Neuronal stem cell (in vitro differentiated cells): ENCODE results near the gene POLR3B.

Experiments
- DNase-seq: peaks from one replicate; pipeline ENCODE4 v3.0.0-alpha.2; 2013; ENCODE audit warnings: low spot score
- H2AFZ ChIP-seq: one replicate; pipeline ENCODE4 v1.6.1; 2013; ENCODE audit warnings: mild to moderate bottlenecking, low read length, inconsistent platforms
- H2AK5ac ChIP-seq: 2 replicates; pipeline ENCODE4 v1.6.1; 2013; ENCODE audit warnings: low read depth, mild to moderate bottlenecking, inconsistent platforms, low read length, moderate library complexity, mixed read lengths
- H2BK120ac ChIP-seq: 2 replicates; pipeline ENCODE4 v1.6.1; 2013; ENCODE audit warnings: low read depth, mild to moderate bottlenecking, inconsistent platforms, low read length, moderate library complexity, mixed read lengths
- H2BK12ac ChIP-seq: one replicate; pipeline ENCODE4 v1.6.1; 2013; ENCODE audit warnings: low read length, inconsistent platforms
- H2BK15ac ChIP-seq: 2 replicates; pipeline ENCODE4 v1.6.1; 2013; ENCODE audit warnings: mild to moderate bottlenecking, low read length, inconsistent platforms, mixed read lengths
- H2BK5ac ChIP-seq: one replicate; pipeline ENCODE4 v1.6.1; 2013; ENCODE audit warnings: inconsistent platforms, mild to moderate bottlenecking, low read length, moderate library complexity
- H3K14ac ChIP-seq: one replicate; pipeline ENCODE4 v1.6.1; 2013; ENCODE audit warnings: low read length, inconsistent platforms
- H3K18ac ChIP-seq: 2 replicates; pipeline ENCODE4 v1.6.1; 2013; ENCODE audit warnings: low read length, inconsistent platforms
- H3K23ac ChIP-seq: 2 replicates; pipeline ENCODE4 v1.6.1; 2013; ENCODE audit warnings: low read depth, mild to moderate bottlenecking, mixed read lengths, low read length, inconsistent platforms; ENCODE audit not compliant: poor library complexity
- H3K27ac ChIP-seq: replicated peaks from 3 replicates; pipeline ENCODE4 v1.5.1; 2013; ENCODE audit warnings: low read length, inconsistent platforms
- H3K27me3 ChIP-seq, 3 experiments: 2 replicates each; pipeline ENCODE4 v1.6.1; 2013; ENCODE audit warnings: low read length in 3 of 3, mild to moderate bottlenecking in 2 of 3, inconsistent platforms in 1 of 3, low read depth in 1 of 3, mixed read lengths in 1 of 3, moderate library complexity in 1 of 3; ENCODE audit not compliant: control insufficient read depth in 3 of 3, insufficient read depth in 3 of 3
- H3K36me3 ChIP-seq, 2 donors: replicated peaks in 1 of 2; 2 replicates each; pipeline ENCODE4 v1.6.1; 2013; ENCODE audit warnings: low read length in 2 of 2; ENCODE audit not compliant: control insufficient read depth in 2 of 2, insufficient read depth in 2 of 2
- H3K4ac ChIP-seq: 2 replicates; pipeline ENCODE4 v1.6.1; 2013; ENCODE audit warnings: inconsistent platforms, mild to moderate bottlenecking, low read length, moderate library complexity
- H3K4me1 ChIP-seq, 2 donors: 1 replicate in 1 of 2; 2 replicates in 1 of 2; pipeline ENCODE4 v1.6.1; 2013; ENCODE audit warnings: low read length in 2 of 2, low read depth in 1 of 2; ENCODE audit not compliant: control insufficient read depth in 2 of 2, insufficient read depth in 1 of 2
- H3K4me2 ChIP-seq: one replicate; pipeline ENCODE4 v1.6.1; 2013; ENCODE audit warnings: mild to moderate bottlenecking, low read length, inconsistent platforms; ENCODE audit not compliant: insufficient read depth, poor library complexity, severe bottlenecking
- H3K4me3 ChIP-seq, 2 donors: 2 replicates each; pipeline ENCODE4 v1.5.1; 2013; ENCODE audit warnings: low read length in 2 of 2, mild to moderate bottlenecking in 2 of 2, inconsistent platforms in 1 of 2, moderate library complexity in 1 of 2
- H3K79me1 ChIP-seq: one replicate; pipeline ENCODE4 v1.6.1; 2013; ENCODE audit warnings: low read depth, mild to moderate bottlenecking, inconsistent platforms, low read length, moderate library complexity
- H3K9ac ChIP-seq: one replicate; pipeline ENCODE4 v1.6.1; 2013; ENCODE audit warnings: mild to moderate bottlenecking, low read depth, low read length, inconsistent platforms; ENCODE audit not compliant: poor library complexity
- H3K9me3 ChIP-seq, 2 donors: replicated peaks in 1 of 2; 2 replicates each; pipeline versions ENCODE3 to v1.6.1; 2013; ENCODE audit warnings: low read length in 2 of 2, mild to moderate bottlenecking in 2 of 2, inconsistent platforms in 1 of 2, low read depth in 1 of 2, mixed read lengths in 1 of 2, moderate library complexity in 1 of 2; ENCODE audit not compliant: control insufficient read depth in 2 of 2, insufficient read depth in 1 of 2
- H4K8ac ChIP-seq: one replicate; pipeline ENCODE4 v1.6.1; 2013; ENCODE audit warnings: low read depth, mild to moderate bottlenecking, inconsistent platforms, low read length, moderate library complexity
- H4K91ac ChIP-seq: one replicate; pipeline ENCODE4 v1.6.1; 2013; ENCODE audit warnings: low read length, low read depth, mild to moderate bottlenecking, inconsistent platforms; ENCODE audit not compliant: poor library complexity
- WGBS, 2 donors: extraction: QIAGEN DNeasy Blood & Tissue Kit; methylation state at CpG; one replicate each; pipeline ENCODE4 v1.1.7; 2013; ENCODE audit warnings: missing lambda C conversion rate in 2 of 2, mixed read lengths in 1 of 2; ENCODE audit not compliant: insufficient read length in 2 of 2, insufficient replicate concordance in 1 of 2; ENCODE audit errors: extremely low coverage in 2 of 2; 5-methylcytosine and 5-hydroxymethylcytosine counted together

POLR3B gene

GRCh38 chr12:106493531-106493930 is 136.0 kb downstream of the POLR3B start:
- no peak overlapping the region for H2BK120ac ChIP-seq
- peak; percentile 15 for DNase-seq
- WGBS, 2 donors = no CpG with 5 or more reads among the region's 4 CpGs
- peaks cover 0 to 17% of the 10 kb centered on the region in 2 donors for H3K36me3 ChIP-seq
- H3K4me3 ChIP-seq = no peak overlapping the region
- H4K91ac ChIP-seq = no peak overlapping the region
- H3K4me2 ChIP-seq = no peak overlapping the region
- H3K4me1 ChIP-seq = peaks cover 9 to 28% of the 10 kb centered on the region in 2 donors
- no peaks in the 10 kb centered on the region for H3K79me1 ChIP-seq
- H3K9me3 ChIP-seq = no peaks in the 10 kb centered on the region
- H4K8ac ChIP-seq = no peak overlapping the region
- no peak overlapping the region for H3K14ac ChIP-seq
- H3K9ac ChIP-seq = no peak overlapping the region
- H2AK5ac ChIP-seq = no peak overlapping the region
- no peak overlapping the region for H3K23ac ChIP-seq
- H2BK15ac ChIP-seq = no peak overlapping the region
- H2AFZ ChIP-seq = no peak overlapping the region
- no peak overlapping the region for H3K27ac ChIP-seq
- H3K27me3 ChIP-seq = no peaks in the 10 kb centered on the region
- no peak overlapping the region for H2BK12ac ChIP-seq
- H3K4ac ChIP-seq = no peak overlapping the region
- H3K18ac ChIP-seq = no peak overlapping the region
- H2BK5ac ChIP-seq = no peak overlapping the region

GRCh38 chr12:106495354-106495965 is 137.9 kb downstream of the POLR3B start:
- H3K27ac ChIP-seq = no peak overlapping the region
- no peak overlapping the region for H2BK15ac ChIP-seq
- peak overlapping the region; percentile 9 for H3K9ac ChIP-seq
- no peak overlapping the region for H2BK12ac ChIP-seq
- H2AFZ ChIP-seq = no peak overlapping the region
- no peak overlapping the region for H4K91ac ChIP-seq
- no peak overlapping the region for H4K8ac ChIP-seq
- H2BK5ac ChIP-seq = no peak overlapping the region
- whole genome bisulfite sequencing, 2 donors = no CpG with 5 or more reads among the region's 5 CpGs
- no peak overlapping the region for H3K4me3 ChIP-seq
- H3K23ac ChIP-seq = no peak overlapping the region
- no peak overlapping the region for H3K4ac ChIP-seq
- peak overlapping the region; percentile 29 for H3K18ac ChIP-seq
- H3K14ac ChIP-seq = no peak overlapping the region
- no peak overlapping the region for H2AK5ac ChIP-seq
- H3K79me1 ChIP-seq = no peaks in the 10 kb centered on the region
- H3K9me3 ChIP-seq = no peaks in the 10 kb centered on the region
- no peak for DNase-seq
- H3K27me3 ChIP-seq = no peaks in the 10 kb centered on the region
- H3K4me2 ChIP-seq = no peak overlapping the region
- peaks cover 6 to 27% of the 10 kb centered on the region in 2 donors for H3K4me1 ChIP-seq
- H3K36me3 ChIP-seq = peaks cover 0 to 27% of the 10 kb centered on the region in 2 donors
- no peak overlapping the region for H2BK120ac ChIP-seq

- no peaks in the 10 kb centered on the region for H3K27me3 ChIP-seq
- no peak overlapping the region for H4K8ac ChIP-seq
- no peak overlapping the region for H3K4me3 ChIP-seq
- H3K23ac ChIP-seq = no peak overlapping the region
- no peak overlapping the region for H4K91ac ChIP-seq
- no peak overlapping the region for H2BK12ac ChIP-seq
- no peak overlapping the region for H2BK15ac ChIP-seq
- no peak overlapping the region for H2BK120ac ChIP-seq
- H2AK5ac ChIP-seq = no peak overlapping the region
- WGBS, 2 donors = 100% methylated on average over 1 of the region's 7 CpGs; no CpG with 5 or more reads in 1 of the 2 donors
- peaks cover 0 to 51% of the 10 kb centered on the region in 2 donors for H3K36me3 ChIP-seq
- H3K14ac ChIP-seq = no peak overlapping the region
- H3K79me1 ChIP-seq = no peaks in the 10 kb centered on the region
- no peaks in the 10 kb centered on the region for H3K9me3 ChIP-seq
- H3K4me2 ChIP-seq = no peak overlapping the region
- no peak overlapping the region for H3K4ac ChIP-seq
- peaks cover 6 to 17% of the 10 kb centered on the region in 2 donors for H3K4me1 ChIP-seq
- no peak for DNase-seq
- H3K9ac ChIP-seq = no peak overlapping the region
- no peak overlapping the region for H3K18ac ChIP-seq
- H2BK5ac ChIP-seq = no peak overlapping the region
- H2AFZ ChIP-seq = no peak overlapping the region
- H3K27ac ChIP-seq = no peak overlapping the region
Observed at GRCh38 chr12:106498056-106498455, 140.5 kb downstream of the POLR3B start.

GRCh38 chr12:106499628-106500027 is 142.1 kb downstream of the POLR3B start:
- Histone ChIP-seq H2AFZ (no peak overlapping the region), H3K4me3 (no peak overlapping the region), H3K27me3 (no peaks in the 10 kb centered on the region), H3K9me3 (no peaks in the 10 kb centered on the region), H2AK5ac (no peak overlapping the region), H3K4me1 (peaks cover 5 to 9% of the 10 kb centered on the region in 2 donors), H4K8ac (no peak overlapping the region), H2BK120ac (no peak overlapping the region), H3K27ac (no peak overlapping the region), H2BK5ac (no peak overlapping the region), H3K4ac (no peak overlapping the region), H2BK15ac (no peak overlapping the region), H3K79me1 (no peaks in the 10 kb centered on the region), H3K4me2 (no peak overlapping the region), H3K14ac (no peak overlapping the region), H3K23ac (no peak overlapping the region), H3K18ac (no peak overlapping the region), H3K36me3 (peaks cover 2 to 60% of the 10 kb centered on the region in 2 donors), H4K91ac (no peak overlapping the region), H2BK12ac (no peak overlapping the region), H3K9ac (no peak overlapping the region)
- no CpG with 5 or more reads among the region's 2 CpGs for WGBS, 2 donors
- no peak for DNase-seq
